G401 (cell line): Measurements from ENCODE around the gene UCN2. TPM values are rescaled to one million over a fixed set of nuclear protein-coding genes. Genes with fewer than 3 reads are reported as not detected.
"Not testable (repeated sequence)": the region's sequence is repeated elsewhere in the genome, so short reads cannot be mapped to it uniquely, and the experiment has no call there.

Experiments
- DNase-seq: peaks from one replicate; pipeline ENCODE4 v3.0.0-alpha.2; 2015; ENCODE audit warnings: low spot score
- in situ Hi-C: cut with HindIII; loops from 2 replicates; pipeline ENCODE4 v1.10.0; 2016; ENCODE audit warnings: low sequenced_read_pairs, mixed read lengths
- total RNA-seq: library from RNA; depleted of rRNA; stranded (reverse); fragments of >200 nt; shearing (Covaris generic); gene quantifications from 2 replicates; pipeline ENCODE4 v1.2.3, GENCODE V29; 2014

Gene UCN2
- total RNA-seq, 1 experiment from 2014 or later, result not detected

DNA sequence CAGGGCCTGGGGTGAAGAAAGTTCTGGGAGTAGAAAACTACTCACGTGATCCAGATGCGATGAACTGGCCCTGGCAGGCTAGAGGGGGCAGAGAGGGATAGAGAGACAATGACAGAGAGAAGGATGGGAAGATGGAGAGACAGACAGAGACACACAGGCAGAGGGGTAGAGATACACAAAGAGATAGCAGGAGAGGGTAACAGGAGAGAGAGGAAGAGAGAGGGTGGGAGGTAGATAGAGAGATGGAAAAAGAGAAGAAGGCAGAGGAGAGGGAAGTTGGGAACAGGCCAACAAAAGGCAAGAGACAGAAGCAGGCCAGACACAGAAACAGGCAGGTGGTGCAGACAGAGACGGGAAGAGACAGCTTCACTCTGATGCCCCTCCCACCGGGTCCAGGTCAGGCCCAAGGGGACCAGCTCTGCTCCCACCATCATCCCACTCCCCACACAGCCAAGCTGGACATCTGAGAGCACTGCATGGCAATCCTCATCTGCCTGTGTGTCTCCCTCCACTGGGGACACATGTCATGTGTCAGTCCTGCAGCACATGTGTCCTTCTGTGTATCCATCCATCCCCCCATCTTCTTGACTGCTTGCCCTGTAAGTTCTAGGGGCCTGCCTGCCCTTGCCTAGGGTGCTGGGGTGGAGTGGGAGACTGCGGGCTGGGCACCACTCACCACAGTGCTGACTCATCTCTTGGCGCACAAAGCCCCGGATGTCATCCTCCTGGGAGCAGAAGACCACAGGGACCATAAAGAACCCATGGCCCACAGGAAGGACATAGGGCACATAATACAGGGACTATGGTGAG lies 2.2 kb upstream of the UCN2 start:
- no peak for DNase-seq
- in situ Hi-C loops, result no loop called here

GRCh38 chr3:48565186-48565585 lies 1.6 kb upstream of the UCN2 start:
- in situ Hi-C loops, result no loop called here

GRCh38 chr3:48564667-48565066 lies 1.1 kb upstream of the UCN2 start:
- no peak for DNase-seq
- in situ Hi-C loops, result no loop called here

More at GRCh38 chr3:48565186-48565585, 1.6 kb upstream of the UCN2 start:
- no peak for DNase-seq

DNA sequence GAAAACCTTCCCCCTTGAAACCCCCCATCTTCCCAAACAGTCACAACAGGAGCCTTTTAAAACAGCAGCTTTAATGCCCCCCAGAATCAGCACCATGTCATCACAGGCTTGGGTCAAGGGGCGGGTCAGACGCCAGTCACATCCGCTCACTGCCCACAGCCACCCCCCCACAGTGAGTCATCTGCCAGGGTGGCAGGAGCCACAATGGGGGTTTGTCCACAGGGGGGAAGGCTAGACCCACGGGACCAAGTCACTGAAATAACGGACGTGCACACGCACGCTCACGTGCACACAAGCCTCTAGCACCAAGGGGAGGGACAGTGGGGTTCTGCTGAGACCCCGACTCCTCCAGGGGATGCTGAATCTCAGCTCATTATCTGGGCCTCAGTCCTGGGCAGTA lies 441 bp upstream of the UCN2 start:
- no peak for DNase-seq
- in situ Hi-C loops, result no loop called here

- in situ Hi-C loops, result no loop called here
- DNase-seq, result no peak
Observed at GRCh38 chr3:48562367-48563095, 1.1 kb downstream of the UCN2 start.

DNA sequence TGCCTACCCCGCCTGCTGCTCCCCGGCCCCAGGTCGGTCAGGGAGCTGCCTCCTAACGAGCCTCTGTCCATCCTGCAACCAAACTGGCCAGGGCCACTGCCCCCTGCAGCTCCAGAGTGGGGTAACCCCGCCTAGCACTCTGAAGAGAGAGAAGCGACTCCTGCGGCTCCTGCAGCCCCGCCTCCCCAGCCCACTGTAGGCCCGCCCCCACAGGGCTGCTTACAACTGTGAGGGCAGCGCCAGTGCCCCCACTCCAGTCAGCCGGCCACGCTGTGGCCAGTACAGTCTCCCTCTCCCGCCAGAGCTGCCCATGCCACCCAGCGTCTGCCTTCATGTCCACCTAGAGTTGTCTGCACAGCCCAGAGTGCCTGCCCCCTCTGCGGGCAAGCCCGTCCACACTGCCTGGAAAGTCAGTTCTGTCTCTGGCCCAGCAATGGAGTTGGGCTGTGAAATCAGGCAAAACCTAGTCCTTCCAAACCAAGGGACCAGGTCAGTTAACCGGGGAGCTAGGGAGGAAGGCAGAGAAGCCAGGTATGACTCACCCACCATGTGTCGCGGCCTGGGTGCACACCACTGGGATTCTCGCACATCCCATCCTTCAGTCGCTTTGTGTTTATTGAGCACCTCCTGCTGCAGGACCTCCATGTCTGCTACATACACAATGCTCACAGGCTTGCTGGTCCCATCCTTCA lies 2.4 kb downstream of the UCN2 start:
- in situ Hi-C loops, result no loop called here
- DNase-seq, result peak; percentile 62

- DNase-seq, result peak; percentile 46
- in situ Hi-C loops, result no loop called here
Observed at GRCh38 chr3:48560648-48561018, 2.9 kb downstream of the UCN2 start.

DNA sequence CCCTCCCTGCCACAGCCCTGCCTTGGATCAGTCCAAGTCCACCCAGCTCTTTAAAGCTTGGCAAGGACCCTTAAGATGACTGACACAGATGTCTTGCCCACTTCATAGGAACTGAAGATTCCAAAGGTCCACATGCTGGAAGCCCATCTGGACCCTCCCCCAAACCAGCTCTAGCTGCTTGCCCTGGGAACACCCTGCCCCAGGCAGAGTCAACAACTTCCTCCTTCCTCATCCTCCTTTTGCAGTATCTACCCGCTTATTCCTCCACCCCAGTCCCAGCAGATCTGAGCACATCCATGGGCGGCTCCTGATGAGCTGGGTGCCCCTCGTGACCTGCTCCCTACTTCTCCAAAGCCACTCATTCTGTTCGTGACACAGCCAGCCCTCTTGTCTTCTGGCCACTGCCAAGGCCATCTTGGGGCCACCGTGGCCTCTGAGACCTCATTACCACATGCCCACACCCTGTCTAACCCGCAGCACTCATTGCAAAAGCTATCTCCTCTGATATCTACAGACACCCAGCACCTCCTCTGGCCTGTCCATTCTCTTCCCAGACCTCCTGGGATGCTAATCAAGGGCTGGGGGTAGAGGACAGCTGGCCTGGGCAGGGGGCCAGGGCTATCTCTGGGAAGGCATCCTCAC lies 5.0 kb downstream of the UCN2 start:
- in situ Hi-C loops, result no loop called here

DNA sequence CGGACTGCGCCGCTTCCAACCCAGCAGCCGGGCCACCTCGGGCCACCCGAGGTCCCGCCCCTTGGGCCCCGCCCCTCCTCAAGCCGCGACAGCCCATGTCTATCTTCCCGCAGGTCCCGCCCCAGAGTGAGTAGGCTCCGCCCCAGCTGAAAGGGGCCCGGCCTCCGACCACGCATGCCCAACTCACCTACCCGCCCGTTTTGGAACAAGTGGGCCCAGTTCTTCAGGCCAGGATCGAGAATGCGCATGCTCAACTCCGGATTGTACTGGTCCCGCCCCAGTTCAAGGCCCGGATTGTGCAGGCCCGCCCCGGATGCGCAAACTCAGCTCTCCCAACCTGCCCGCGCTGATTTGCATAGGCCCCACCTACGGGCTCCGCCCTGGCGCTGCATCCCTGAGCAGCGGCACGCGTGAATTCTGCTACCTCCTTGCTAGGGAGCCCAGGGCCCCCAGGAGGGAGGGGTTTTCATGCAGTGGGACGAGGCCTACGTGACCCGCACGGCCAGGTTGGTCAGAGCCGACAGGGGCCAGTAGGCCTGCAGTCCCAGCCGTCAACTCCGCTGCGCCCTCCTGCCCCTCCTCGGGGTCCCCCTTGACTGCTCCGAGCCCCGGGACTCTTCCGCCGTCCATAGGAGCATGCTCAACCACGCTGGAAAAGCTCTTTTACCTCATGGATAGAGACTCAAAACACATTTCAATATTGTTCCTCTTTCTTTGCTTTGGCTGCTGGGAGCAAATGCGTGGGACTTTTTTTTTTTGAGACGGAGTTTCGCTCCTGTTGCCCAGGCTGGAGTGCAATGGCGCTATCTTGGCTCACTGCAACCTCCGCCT lies 6.6 kb downstream of the UCN2 start, which contains the start of gene PFKFB4:
Gene PFKFB4, minus strand, starts transcription at position 8 of the 831 bp plus-strand sequence. CDS start 26 bp downstream, outside the sequence.
- in situ Hi-C loops, result no loop called here
- DNase-seq, result peak; percentile 100

More for the DNA sequence above, 5.0 kb downstream of the UCN2 start:
- no peak for DNase-seq

DNA sequence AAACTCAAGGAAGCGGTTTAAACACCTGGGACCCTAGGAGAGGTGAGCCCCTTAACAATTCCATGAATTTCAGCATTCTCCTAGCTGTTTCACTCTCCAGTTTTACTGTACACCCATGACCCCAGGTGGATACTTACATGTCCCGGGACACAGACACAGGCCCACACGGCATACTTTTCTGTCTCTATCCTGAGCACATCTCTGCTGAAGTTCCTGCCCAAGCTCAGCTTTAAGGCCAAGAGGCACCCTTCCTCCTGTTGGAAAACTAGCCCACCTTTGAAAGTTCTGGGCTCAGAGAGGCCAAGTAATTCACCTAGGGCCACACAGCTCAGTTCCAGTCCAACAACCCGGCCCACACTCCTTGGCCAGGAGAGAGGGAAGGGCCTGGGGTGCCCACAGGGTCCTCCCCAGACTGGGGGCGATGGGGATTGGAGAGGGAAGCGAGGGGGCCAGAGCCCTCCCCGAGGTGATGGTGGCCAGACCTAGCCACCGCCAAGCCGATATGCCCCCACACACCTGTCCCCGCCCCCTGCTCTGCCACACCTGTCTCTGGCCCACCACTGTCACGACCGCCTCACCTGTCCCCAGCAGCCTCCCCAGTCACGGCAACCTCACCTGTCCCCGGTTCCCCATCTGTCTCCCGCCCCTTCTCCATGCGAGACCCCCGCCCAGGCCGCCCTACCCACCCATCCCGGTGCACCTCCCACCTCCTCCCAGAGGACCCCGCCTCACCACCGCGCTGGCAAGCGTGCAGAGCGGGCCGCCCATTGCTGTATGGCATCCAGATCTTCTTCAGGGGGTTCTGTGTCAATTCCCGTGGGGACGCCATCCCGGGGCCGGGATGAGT lies 7.4 kb downstream of the UCN2 start:
- DNase-seq, result no peak
- in situ Hi-C loops, result no loop called here

- DNase-seq, result no peak
- in situ Hi-C loops, result no loop called here
Observed at GRCh38 chr3:48555231-48555948, 8.2 kb downstream of the UCN2 start.

DNA sequence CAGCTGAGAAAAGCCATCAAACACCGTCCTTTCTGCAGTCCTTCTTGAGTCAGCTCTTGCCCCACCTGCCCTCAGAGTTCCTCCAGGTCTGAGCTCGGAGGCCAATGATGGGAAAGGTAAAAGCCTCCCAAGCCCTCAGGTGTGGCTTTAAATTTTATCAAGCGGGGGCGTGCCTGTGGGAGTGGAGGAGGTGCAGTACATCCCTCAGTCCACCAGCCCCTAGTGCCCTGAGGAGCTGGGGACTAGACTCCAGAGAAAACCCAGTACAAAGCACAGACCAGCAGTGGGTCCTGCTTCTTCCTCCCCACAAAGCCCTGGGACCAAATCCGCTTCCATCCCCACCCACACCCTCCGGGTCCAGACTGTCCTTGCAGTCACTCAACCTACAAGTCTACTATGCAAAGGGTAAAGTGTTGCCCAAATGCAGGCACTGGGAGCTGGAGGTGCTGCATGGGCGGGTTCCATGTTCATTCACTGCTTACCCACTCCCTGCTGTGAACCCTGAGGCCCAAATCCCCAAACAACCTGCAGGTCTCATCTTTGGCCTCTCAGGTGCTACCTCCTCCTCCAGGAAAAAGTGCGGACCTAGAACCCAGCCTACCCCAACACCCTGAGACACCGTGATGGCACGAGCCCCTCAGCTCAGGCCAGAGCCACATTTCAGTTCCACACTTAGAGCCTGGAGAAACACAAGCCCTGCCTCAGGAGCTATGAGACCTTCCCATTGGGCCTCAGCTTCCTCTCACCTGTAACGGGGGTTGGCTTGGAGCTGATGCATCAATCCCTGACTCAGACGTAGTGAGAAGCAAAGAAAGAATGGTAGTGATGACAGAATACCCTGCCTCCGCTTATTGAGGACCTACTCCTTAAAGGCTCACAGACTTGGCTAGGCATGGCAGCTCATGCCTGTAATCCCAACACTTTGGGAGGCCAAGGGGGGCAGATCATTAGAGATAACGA lies 9.4 kb downstream of the UCN2 start:
- no peak for DNase-seq
- in situ Hi-C loops, result no loop called here

GRCh38 chr3:48553361-48553760 lies 10.2 kb downstream of the UCN2 start:
- in situ Hi-C loops, result no loop called here
- no peak for DNase-seq

- no peak for DNase-seq
- in situ Hi-C loops, result no loop called here
Observed at GRCh38 chr3:48552111-48552951, 11.2 kb downstream of the UCN2 start.

- DNase-seq, in situ Hi-C loops: not testable (repeated sequence)
Observed at GRCh38 chr3:48551651-48552050, 11.9 kb downstream of the UCN2 start.
